ENCODE measurements around the gene TMEM215.

TMEM215 gene

DNA sequence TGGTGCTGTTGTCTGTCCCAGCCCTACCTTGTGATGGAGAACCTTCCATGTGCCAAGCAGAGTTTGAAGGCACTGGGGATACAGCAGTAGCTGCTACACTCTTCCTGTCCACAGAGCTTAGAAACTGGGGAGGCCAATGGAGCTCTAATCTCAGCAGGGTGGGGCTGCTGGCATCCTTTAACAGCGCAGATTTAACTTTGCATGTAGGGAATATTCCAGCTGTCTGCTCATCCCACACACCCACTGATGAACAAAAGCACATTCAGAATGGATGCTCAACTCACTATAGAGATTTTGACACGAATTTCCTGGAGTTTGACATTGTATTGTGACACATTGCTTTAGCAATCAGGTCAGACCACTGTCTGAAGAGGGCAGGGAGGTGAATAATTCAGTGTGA lies 49.0 kb downstream of the TMEM215 start:
- H3K4me3 ChIP-seq (ENCODE audit: low read depth, low read length) = no peak overlapping the region
- DNase-seq (ENCODE audit: low read depth) = no peak
- TF ChIP-seq, protein P1, sequence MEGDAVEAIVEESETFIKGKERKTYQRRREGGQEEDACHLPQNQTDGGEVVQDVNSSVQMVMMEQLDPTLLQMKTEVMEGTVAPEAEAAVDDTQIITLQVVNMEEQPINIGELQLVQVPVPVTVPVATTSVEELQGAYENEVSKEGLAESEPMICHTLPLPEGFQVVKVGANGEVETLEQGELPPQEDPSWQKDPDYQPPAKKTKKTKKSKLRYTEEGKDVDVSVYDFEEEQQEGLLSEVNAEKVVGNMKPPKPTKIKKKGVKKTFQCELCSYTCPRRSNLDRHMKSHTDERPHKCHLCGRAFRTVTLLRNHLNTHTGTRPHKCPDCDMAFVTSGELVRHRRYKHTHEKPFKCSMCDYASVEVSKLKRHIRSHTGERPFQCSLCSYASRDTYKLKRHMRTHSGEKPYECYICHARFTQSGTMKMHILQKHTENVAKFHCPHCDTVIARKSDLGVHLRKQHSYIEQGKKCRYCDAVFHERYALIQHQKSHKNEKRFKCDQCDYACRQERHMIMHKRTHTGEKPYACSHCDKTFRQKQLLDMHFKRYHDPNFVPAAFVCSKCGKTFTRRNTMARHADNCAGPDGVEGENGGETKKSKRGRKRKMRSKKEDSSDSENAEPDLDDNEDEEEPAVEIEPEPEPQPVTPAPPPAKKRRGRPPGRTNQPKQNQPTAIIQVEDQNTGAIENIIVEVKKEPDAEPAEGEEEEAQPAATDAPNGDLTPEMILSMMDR (IDR thresholded peaks at IDR 0.05; ENCODE audit: low read depth, low read length) = no peak
- TF ChIP-seq, protein P2, sequence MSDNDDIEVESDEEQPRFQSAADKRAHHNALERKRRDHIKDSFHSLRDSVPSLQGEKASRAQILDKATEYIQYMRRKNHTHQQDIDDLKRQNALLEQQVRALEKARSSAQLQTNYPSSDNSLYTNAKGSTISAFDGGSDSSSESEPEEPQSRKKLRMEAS (IDR thresholded peaks at IDR 0.05; ENCODE audit: low read depth, low read length) = no peak
- no peak for TF ChIP-seq POLR2A (IDR thresholded peaks at IDR 0.05; ENCODE audit: extremely low read depth, insufficient read length)
- no peak for TF ChIP-seq MYC (IDR thresholded peaks at IDR 0.05; ENCODE audit: low read depth, low read length)

All from NB4 (cell line).